Suprapubic skin (tissue), 4 donors: Measurements from ENCODE around the gene MRPS14. TPM values are rescaled to one million over a fixed set of nuclear protein-coding genes. Genes with fewer than 3 reads are reported as not detected.

Experiments
- DNase-seq, 2 donors: peaks; one replicate each; pipeline ENCODE4 v3.0.0-alpha.2; 2019; ENCODE audit warnings: low spot score in 2 of 2
- H3K27ac ChIP-seq: fragments of 200-600 bp; sonication (generic); one replicate; pipeline ENCODE4 v1.5.1; 2019
- H3K27me3 ChIP-seq: fragments of 200-600 bp; sonication (generic); one replicate; pipeline ENCODE4 v1.5.1; 2019
- H3K36me3 ChIP-seq: fragments of 200-600 bp; sonication (generic); one replicate; pipeline ENCODE4 v1.5.1; 2019
- H3K4me1 ChIP-seq: fragments of 200-600 bp; sonication (generic); one replicate; pipeline ENCODE4 v1.5.1; 2019
- H3K4me3 ChIP-seq: fragments of 200-600 bp; sonication (generic); one replicate; pipeline ENCODE4 v1.5.1; 2019; ENCODE audit warnings: mild to moderate bottlenecking
- H3K9me3 ChIP-seq: fragments of 200-600 bp; sonication (generic); one replicate; pipeline ENCODE4 v1.5.1; 2019
- EP300 ChIP-seq: sonication (generic); formaldehyde crosslinking; IDR thresholded peaks from one replicate; pipeline ENCODE4 v1.6.1; 2017; ENCODE audit warnings: antibody characterized with exemption
- POLR2A ChIP-seq, 2 donors: fragments of 450-650 bp; IDR thresholded peaks; one replicate each; pipeline ENCODE4 v1.6.1; 2017; ENCODE audit warnings: antibody characterized with exemption in 2 of 2, mild to moderate bottlenecking in 2 of 2, moderate library complexity in 2 of 2
- POLR2AphosphoS5 ChIP-seq, 3 donors: sonication (generic); formaldehyde crosslinking; IDR thresholded peaks; one replicate each; pipeline ENCODE4 v1.6.1; 2017; ENCODE audit warnings: antibody characterized with exemption in 3 of 3
- WGBS: methylation state at CpG from one replicate; pipeline ENCODE4 v1.1.5; 2018; 5-methylcytosine and 5-hydroxymethylcytosine counted together
- total RNA-seq, 4 donors: library from RNA; depleted of rRNA; stranded (reverse); fragments of >200 nt; gene quantifications; one replicate each; pipeline ENCODE4 v1.1.0, GENCODE V29; 2016
- TF ChIP-seq, protein P1 (sequence below), 2 donors: fragments of 200-600 bp in 1 of 2; fragments of 450-650 bp in 1 of 2; sonication (generic) in 1 of 2; IDR thresholded peaks; one replicate each; pipeline ENCODE4 v1.5.1; 2016 to 2019; ENCODE audit warnings: antibody characterized with exemption in 2 of 2, mild to moderate bottlenecking in 1 of 2, moderate library complexity in 1 of 2

The MRPS14 gene
- total RNA-seq, 4 donors from 2014 or later, result 12.7 to 22.9 (median 17.9) TPM

GRCh38 chr1:174964261-174964971 lies 58.8 kb downstream of the MRPS14 start:
- DNase-seq, result no peak
- peaks cover 56% of the 10 kb centered on the region for H3K4me1 ChIP-seq
- TF ChIP-seq EP300 (no peak), POLR2AphosphoS5 (IDR thresholded peaks at IDR 0.05) (no peak), POLR2A (IDR thresholded peaks at IDR 0.05) (no peak)
- TF ChIP-seq, protein P1, sequence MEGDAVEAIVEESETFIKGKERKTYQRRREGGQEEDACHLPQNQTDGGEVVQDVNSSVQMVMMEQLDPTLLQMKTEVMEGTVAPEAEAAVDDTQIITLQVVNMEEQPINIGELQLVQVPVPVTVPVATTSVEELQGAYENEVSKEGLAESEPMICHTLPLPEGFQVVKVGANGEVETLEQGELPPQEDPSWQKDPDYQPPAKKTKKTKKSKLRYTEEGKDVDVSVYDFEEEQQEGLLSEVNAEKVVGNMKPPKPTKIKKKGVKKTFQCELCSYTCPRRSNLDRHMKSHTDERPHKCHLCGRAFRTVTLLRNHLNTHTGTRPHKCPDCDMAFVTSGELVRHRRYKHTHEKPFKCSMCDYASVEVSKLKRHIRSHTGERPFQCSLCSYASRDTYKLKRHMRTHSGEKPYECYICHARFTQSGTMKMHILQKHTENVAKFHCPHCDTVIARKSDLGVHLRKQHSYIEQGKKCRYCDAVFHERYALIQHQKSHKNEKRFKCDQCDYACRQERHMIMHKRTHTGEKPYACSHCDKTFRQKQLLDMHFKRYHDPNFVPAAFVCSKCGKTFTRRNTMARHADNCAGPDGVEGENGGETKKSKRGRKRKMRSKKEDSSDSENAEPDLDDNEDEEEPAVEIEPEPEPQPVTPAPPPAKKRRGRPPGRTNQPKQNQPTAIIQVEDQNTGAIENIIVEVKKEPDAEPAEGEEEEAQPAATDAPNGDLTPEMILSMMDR (IDR thresholded peaks at IDR 0.05), result no peak
- H3K27me3 ChIP-seq, result no peaks in the 10 kb centered on the region
- WGBS, result 17% methylated on average over 6 of the region's 6 CpGs
- peak overlapping the region; percentile 91 for H3K27ac ChIP-seq
- H3K4me3 ChIP-seq, result peak overlapping the region; percentile 35
- no peaks in the 10 kb centered on the region for H3K9me3 ChIP-seq
- H3K36me3 ChIP-seq, result no peaks in the 10 kb centered on the region

- Histone ChIP-seq H3K4me1 (peaks cover 48% of the 10 kb centered on the region), H3K9me3 (no peaks in the 10 kb centered on the region), H3K4me3 (no peak overlapping the region), H3K36me3 (no peaks in the 10 kb centered on the region), H3K27ac (peak overlapping the region; percentile 91), H3K27me3 (no peaks in the 10 kb centered on the region)
- DNase-seq, result no peak
- 51% methylated on average over 2 of the region's 2 CpGs for WGBS
- TF ChIP-seq POLR2A (IDR thresholded peaks at IDR 0.05) (no peak), POLR2AphosphoS5 (IDR thresholded peaks at IDR 0.05) (no peak), EP300 (no peak)
- TF ChIP-seq, protein P1 (IDR thresholded peaks at IDR 0.05), result no peak
Observed at GRCh38 chr1:174963529-174964125, 59.6 kb downstream of the MRPS14 start.

Other genes with a start within 250 kb of the MRPS14 start
- 10 to 100 TPM; 41.8 to 66.7 (median 64.5) TPM for gene CACYBP, start 23.5 kb downstream of the MRPS14 start, total RNA-seq
- gene TNN, start 44.4 kb upstream of the MRPS14 start, total RNA-seq, result 1 to 10 TPM in 1 of 4 donors, under 1 TPM in 3; 0.16 to 2.2 (median 0.63) TPM
- 10 to 100 TPM; 13.4 to 21.6 (median 19.8) TPM for gene KIAA0040, start 169.4 kb upstream of the MRPS14 start, total RNA-seq